IMR-90 (cell line): ENCODE measurements around the gene CACNA1D. TPM values are rescaled to one million over a fixed set of nuclear protein-coding genes. Genes with fewer than 3 reads are reported as not detected.

ENCODE experiments used
- ATAC-seq: fragments of 200-7000 bp; cut with Tn5 transposase; 2 replicates; pipeline ENCODE4 v1.9.1; 2020; ENCODE audit warnings: low read depth, mild to moderate bottlenecking, moderate library complexity
- BruUV-seq: library from RNA; stranded (reverse); fragments of 400-500 nt; replicated peaks from 2 replicates; lab custom pipeline; 2021; lab: Mats Ljungman, UMichigan
- CTCF ChIA-PET: fragments of 300-600 bp; formaldehyde crosslinking; extraction: SDS; loops from one replicate; lab custom pipeline; 2021; ENCODE audit warnings: antibody characterized with exemption; lab: Yijun Ruan, JAX
- POLR2A ChIA-PET: fragments of 300-600 bp; sonication (Branson Sonifier 250); formaldehyde crosslinking; loops from one replicate; lab custom pipeline; 2022; ENCODE audit warnings: antibody characterized with exemption; ENCODE audit not compliant: unreplicated experiment; lab: Charles Lee
- DNase-seq: peaks from one replicate; pipeline ENCODE4 v3.0.0; 2013
- H2AFZ ChIP-seq: replicated peaks from 2 replicates; pipeline ENCODE3; 2013; ENCODE audit warnings: low read length, mild to moderate bottlenecking; ENCODE audit not compliant: poor library complexity
- H2AK5ac ChIP-seq: 2 replicates; pipeline ENCODE4 v1.6.1; 2013; ENCODE audit warnings: low read depth, low read length, inconsistent platforms
- H2AK9ac ChIP-seq: replicated peaks from 2 replicates; pipeline ENCODE3; 2013; ENCODE audit warnings: mild to moderate bottlenecking, low read depth, low read length, moderate library complexity; ENCODE audit not compliant: poor library complexity
- H2BK120ac ChIP-seq: 2 replicates; pipeline ENCODE4 v1.6.1; 2013; ENCODE audit warnings: low read depth, low read length, inconsistent platforms
- H2BK15ac ChIP-seq: 3 replicates; pipeline ENCODE4 v1.6.1; 2013; ENCODE audit warnings: low read depth, low read length, inconsistent platforms
- H2BK20ac ChIP-seq: 2 replicates; pipeline ENCODE4 v1.6.1; 2013; ENCODE audit warnings: low read depth, mild to moderate bottlenecking, inconsistent platforms, low read length, moderate library complexity
- H2BK5ac ChIP-seq: 2 replicates; pipeline ENCODE4 v1.6.1; 2013; ENCODE audit warnings: mild to moderate bottlenecking, low read depth, low read length, inconsistent platforms; ENCODE audit not compliant: poor library complexity, severe bottlenecking
- H3K14ac ChIP-seq: replicated peaks from 2 replicates; pipeline ENCODE4 v1.6.1; 2013; ENCODE audit warnings: low read depth, low read length, inconsistent platforms
- H3K18ac ChIP-seq: 2 replicates; pipeline ENCODE4 v1.6.1; 2013; ENCODE audit warnings: low read depth, low read length, control low read depth
- H3K23ac ChIP-seq: 2 replicates; pipeline ENCODE4 v1.6.1; 2013; ENCODE audit warnings: low read depth, low read length, inconsistent platforms
- H3K27ac ChIP-seq: 2 replicates; pipeline ENCODE4 v1.5.1; 2013; ENCODE audit warnings: mild to moderate bottlenecking, control low read depth, low read length; ENCODE audit not compliant: insufficient read depth
- H3K27me3 ChIP-seq: 2 replicates; pipeline ENCODE4 v1.6.1; 2013; ENCODE audit warnings: low read length; ENCODE audit not compliant: control insufficient read depth, insufficient read depth
- H3K36me3 ChIP-seq: 2 replicates; pipeline ENCODE4 v1.6.1; 2013; ENCODE audit warnings: low read length, mixed read lengths; ENCODE audit not compliant: control insufficient read depth, insufficient read depth
- H3K4ac ChIP-seq: 2 replicates; pipeline ENCODE4 v1.6.1; 2013; ENCODE audit warnings: low read depth, low read length, inconsistent platforms
- H3K4me1 ChIP-seq: 2 replicates; pipeline ENCODE4 v1.6.1; 2013; ENCODE audit warnings: low read length, mixed read lengths; ENCODE audit not compliant: control insufficient read depth, insufficient read depth
- H3K4me2 ChIP-seq: 2 replicates; pipeline ENCODE4 v1.6.1; 2013; ENCODE audit warnings: low read depth, mild to moderate bottlenecking, control low read depth, low read length, moderate library complexity
- H3K4me3 ChIP-seq: 2 replicates; pipeline ENCODE4 v1.5.1; 2013; ENCODE audit warnings: low read depth, mild to moderate bottlenecking, control low read depth, low read length, moderate library complexity; ENCODE audit not compliant: insufficient read depth
- H3K56ac ChIP-seq: 2 replicates; pipeline ENCODE4 v1.6.1; 2013; ENCODE audit warnings: low read length, inconsistent platforms; ENCODE audit not compliant: insufficient read depth; ENCODE audit errors: extremely low read depth
- H3K79me1 ChIP-seq, 2 experiments: 2 replicates each; pipeline ENCODE4 v1.6.1; 2013; ENCODE audit warnings: low read length in 2 of 2, inconsistent platforms in 1 of 2, low read depth in 1 of 2
- H3K9ac ChIP-seq: 2 replicates; pipeline ENCODE4 v1.6.1; 2013; ENCODE audit warnings: low read depth, low read length, control low read depth
- H3K9me1 ChIP-seq: 2 replicates; pipeline ENCODE4 v1.6.1; 2013; ENCODE audit warnings: low read length, inconsistent platforms; ENCODE audit not compliant: insufficient read depth
- H3K9me3 ChIP-seq: 2 replicates; pipeline ENCODE4 v1.6.1; 2013; ENCODE audit warnings: low read length; ENCODE audit not compliant: control insufficient read depth, insufficient read depth
- H4K20me1 ChIP-seq: 2 replicates; pipeline ENCODE4 v1.6.1; 2013; ENCODE audit warnings: low read length, inconsistent platforms; ENCODE audit not compliant: insufficient read depth
- H4K5ac ChIP-seq: 2 replicates; pipeline ENCODE4 v1.6.1; 2013; ENCODE audit warnings: mild to moderate bottlenecking, low read depth, low read length, control low read depth
- H4K8ac ChIP-seq, 2 experiments: 2 replicates each; pipeline ENCODE4 v1.6.1; 2013; ENCODE audit warnings: low read depth in 2 of 2, low read length in 2 of 2, control low read depth in 1 of 2, inconsistent platforms in 1 of 2
- H4K91ac ChIP-seq: 2 replicates; pipeline ENCODE4 v1.6.1; 2013; ENCODE audit warnings: low read depth, low read length, inconsistent platforms; ENCODE audit not compliant: insufficient read depth
- BHLHE40 ChIP-seq: fragments of 150-350 bp; IDR thresholded peaks from 2 replicates; pipeline ENCODE4 v1.6.1; 2016; ENCODE audit warnings: mild to moderate bottlenecking, low read depth, low read length
- CEBPB ChIP-seq: IDR thresholded peaks from 2 replicates; pipeline ENCODE4 v1.6.1; 2012; ENCODE audit warnings: low read depth, low read length, improper control_type of control experiment
- CHD1 ChIP-seq: IDR thresholded peaks from 2 replicates; pipeline ENCODE4 v1.6.1; 2012; ENCODE audit warnings: low read depth, low read length, improper control_type of control experiment
- CTCF ChIP-seq: conservative IDR thresholded peaks from 2 replicates; pipeline ENCODE4 v1.5.1; 2012; ENCODE audit warnings: mild to moderate bottlenecking, low read depth, low read length, improper control_type of control experiment
- FOS ChIP-seq: fragments of 150-350 bp; IDR thresholded peaks from 2 replicates; pipeline ENCODE4 v1.6.1; 2016; ENCODE audit warnings: low read depth, low read length
- MAFK ChIP-seq: IDR thresholded peaks from 2 replicates; pipeline ENCODE4 v1.6.1; 2012; ENCODE audit warnings: low read depth, low read length, improper control_type of control experiment
- MAZ ChIP-seq: IDR thresholded peaks from 2 replicates; pipeline ENCODE4 v1.6.1; 2012; ENCODE audit warnings: low read depth, mild to moderate bottlenecking, low read length, improper control_type of control experiment, moderate library complexity, borderline replicate concordance
- MXI1 ChIP-seq: IDR thresholded peaks from 2 replicates; pipeline ENCODE4 v1.6.1; 2012; ENCODE audit warnings: low read depth, mild to moderate bottlenecking, low read length, moderate library complexity, borderline replicate concordance
- NFE2L2 ChIP-seq: fragments of 150-350 bp; IDR thresholded peaks from 2 replicates; pipeline ENCODE4 v1.6.1; 2016; ENCODE audit warnings: low read depth, mild to moderate bottlenecking, low read length
- POLR2A ChIP-seq: IDR thresholded peaks from 2 replicates; pipeline ENCODE4 v1.6.1; 2012; ENCODE audit warnings: mild to moderate bottlenecking, low read depth, low read length
- RCOR1 ChIP-seq: IDR thresholded peaks from 2 replicates; pipeline ENCODE4 v1.6.1; 2012; ENCODE audit warnings: mild to moderate bottlenecking, low read length, improper control_type of control experiment; ENCODE audit not compliant: insufficient replicate concordance
- RFX5 ChIP-seq: IDR thresholded peaks from 2 replicates; pipeline ENCODE4 v1.8.0; 2012; ENCODE audit warnings: low read depth, mild to moderate bottlenecking, low read length, moderate library complexity
- SMC3 ChIP-seq: fragments of 150-350 bp; IDR thresholded peaks from 2 replicates; pipeline ENCODE4 v1.6.1; 2016; ENCODE audit warnings: low read depth, mild to moderate bottlenecking, antibody characterized with exemption, low read length, moderate library complexity
- USF2 ChIP-seq: fragments of 150-350 bp; IDR thresholded peaks from 2 replicates; pipeline ENCODE4 v1.6.1; 2017; ENCODE audit warnings: mild to moderate bottlenecking, antibody characterized with exemption, low read length, low read depth
- WGBS, 2 experiments: methylation state at CpG; one replicate each; pipeline versions ENCODE4 v1.1.5 to v1.1.7; 2013; ENCODE audit warnings: missing lambda C conversion rate in 2 of 2; ENCODE audit not compliant: insufficient read length in 1 of 2; ENCODE audit errors: extremely low coverage in 2 of 2; 5-methylcytosine and 5-hydroxymethylcytosine counted together
- dilution Hi-C: fragments of 300-500 bp; cut with HindIII; formaldehyde crosslinking; loops from one replicate; pipeline ENCODE4 v1.14.3; 2018; ENCODE audit warnings: low sequenced_read_pairs; ENCODE audit not compliant: unreplicated experiment
- in situ Hi-C: fragments of 300-500 bp; cut with MboI; formaldehyde crosslinking; loops from 3 replicates; pipeline ENCODE4 v1.14.3; 2019; ENCODE audit warnings: low sequenced_read_pairs, inconsistent platforms, mixed read lengths
- intact Hi-C: fragments of 100-400 bp; cut with micrococcal nuclease; formaldehyde crosslinking; loops from 2 replicates; pipeline ENCODE4 v1.10.0; 2022
- polyA plus RNA-seq, 3 experiments: library from polyadenylated mRNA; depleted of rRNA; stranded (reverse); fragments of >200 nt; gene quantifications; 2 replicates each; pipeline ENCODE4 v1.2.3, GENCODE V29; 2012; ENCODE audit warnings: low replicate concordance in 1 of 3
- total RNA-seq: library from RNA; depleted of rRNA; stranded (reverse); fragments of >200 nt; gene quantifications from 2 replicates; pipeline ENCODE4 v1.2.3, GENCODE V29; 2012

The CACNA1D gene
- total and polyA plus RNA-seq, 2 of the 4 experiments (the other 2 are of a cell fraction): 0.07 TPM; not detected in 1

GRCh38 chr3:53749448-53749847 is 255.0 kb downstream of the CACNA1D start:
- Histone ChIP-seq H2BK15ac (no peak overlapping the region), H3K79me1 (no peaks in the 10 kb centered on the region), H4K91ac (no peak overlapping the region), H2AFZ (no peak overlapping the region), H3K27me3 (no peaks in the 10 kb centered on the region; the same call in 1 of the 2 replicates), H3K23ac (no peak overlapping the region), H2BK20ac (no peak overlapping the region), H2AK9ac (no peak overlapping the region), H3K4me3 (no peak overlapping the region), H3K36me3 (no peaks in the 10 kb centered on the region), H3K4me1 (no peaks in the 10 kb centered on the region), H4K20me1 (no peaks in the 10 kb centered on the region), H2AK5ac (no peak overlapping the region), H2BK120ac (no peak overlapping the region), H3K9me1 (no peaks in the 10 kb centered on the region), H3K14ac (no peak overlapping the region), H4K5ac (no peak overlapping the region), H3K4me2 (no peak overlapping the region), H3K18ac (no peak overlapping the region), H3K4ac (no peak overlapping the region), H2BK5ac (no peak overlapping the region), H3K27ac (no peak overlapping the region), H3K9me3 (no peaks in the 10 kb centered on the region), H4K8ac (no peak overlapping the region), H3K56ac (no peak overlapping the region), H3K9ac (no peak overlapping the region)
- no peak for TF ChIP-seq RFX5
- no peak for TF ChIP-seq BHLHE40
- no peak for TF ChIP-seq USF2
- TF ChIP-seq FOS: no peak
- TF ChIP-seq MXI1: no peak
- no peak for TF ChIP-seq CHD1
- TF ChIP-seq MAZ: no peak
- no peak for TF ChIP-seq RCOR1
- TF ChIP-seq NFE2L2: no peak
- no peak for TF ChIP-seq MAFK
- no peak for TF ChIP-seq POLR2A
- TF ChIP-seq CTCF: no peak
- no peak for TF ChIP-seq SMC3
- no peak for TF ChIP-seq CEBPB
- no CpG with 5 or more reads among the region's 5 CpGs for whole genome bisulfite sequencing, 2 experiments
- CTCF ChIA-PET: interaction anchor here (0.6 kb wide), 1 partner anchor 679 kb away, joined by 3 read pairs; no protein-coding TSS in a partner anchor
- POLR2A ChIA-PET: no interaction called here
- BruUV-seq: no TSS peak
- dilution Hi-C loops: no loop called here
- in situ Hi-C loops: no loop called here
- DNase-seq (no peak), ATAC-seq (no peak)
- intact Hi-C loops: no loop called here
